Loucy (cell line): Measurements from ENCODE around the gene SGMS1.

ENCODE experiments used
- EZH2phosphoT487 ChIP-seq: fragments of 200-600 bp; IDR thresholded peaks from 2 replicates; pipeline ENCODE4 v1.6.1; 2018; ENCODE audit warnings: antibody characterized with exemption, mild to moderate bottlenecking, moderate library complexity, borderline replicate concordance
- TF ChIP-seq, protein P1 (sequence below): fragments of 200-600 bp; sonication (generic); conservative IDR thresholded peaks from 2 replicates; pipeline ENCODE4 v1.5.1; 2014; ENCODE audit warnings: mild to moderate bottlenecking, antibody characterized with exemption, low read length

DNA sequence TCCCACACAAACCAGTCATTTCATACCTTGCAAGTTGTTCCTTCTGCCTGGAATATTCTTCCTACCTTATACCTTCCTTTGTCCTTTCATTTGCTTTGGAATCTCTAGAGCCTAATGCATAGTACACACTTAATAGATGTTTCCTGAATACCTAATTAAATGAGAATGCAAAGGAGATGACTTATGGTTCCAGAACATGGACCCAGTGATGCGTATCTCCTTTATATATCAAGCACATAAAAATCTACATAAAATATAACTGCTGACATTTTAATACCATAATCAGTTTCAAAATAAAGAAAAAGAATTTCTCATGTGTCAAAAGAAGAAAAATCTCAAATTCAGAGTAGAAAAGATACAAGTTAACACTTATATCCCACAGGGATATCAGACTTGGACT is 261.8 kb downstream of the SGMS1 start:
- TF ChIP-seq, protein P1, sequence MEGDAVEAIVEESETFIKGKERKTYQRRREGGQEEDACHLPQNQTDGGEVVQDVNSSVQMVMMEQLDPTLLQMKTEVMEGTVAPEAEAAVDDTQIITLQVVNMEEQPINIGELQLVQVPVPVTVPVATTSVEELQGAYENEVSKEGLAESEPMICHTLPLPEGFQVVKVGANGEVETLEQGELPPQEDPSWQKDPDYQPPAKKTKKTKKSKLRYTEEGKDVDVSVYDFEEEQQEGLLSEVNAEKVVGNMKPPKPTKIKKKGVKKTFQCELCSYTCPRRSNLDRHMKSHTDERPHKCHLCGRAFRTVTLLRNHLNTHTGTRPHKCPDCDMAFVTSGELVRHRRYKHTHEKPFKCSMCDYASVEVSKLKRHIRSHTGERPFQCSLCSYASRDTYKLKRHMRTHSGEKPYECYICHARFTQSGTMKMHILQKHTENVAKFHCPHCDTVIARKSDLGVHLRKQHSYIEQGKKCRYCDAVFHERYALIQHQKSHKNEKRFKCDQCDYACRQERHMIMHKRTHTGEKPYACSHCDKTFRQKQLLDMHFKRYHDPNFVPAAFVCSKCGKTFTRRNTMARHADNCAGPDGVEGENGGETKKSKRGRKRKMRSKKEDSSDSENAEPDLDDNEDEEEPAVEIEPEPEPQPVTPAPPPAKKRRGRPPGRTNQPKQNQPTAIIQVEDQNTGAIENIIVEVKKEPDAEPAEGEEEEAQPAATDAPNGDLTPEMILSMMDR = no peak
- TF ChIP-seq EZH2phosphoT487 = no peak
